ENCODE measurements around the gene ANO7. TPM values are rescaled to one million over a fixed set of nuclear protein-coding genes. Genes with fewer than 3 reads are reported as not detected.

Gene ANO7
- total RNA-seq, 1 experiment from 2014 or later: 0.84 TPM

GRCh38 chr2:241154915-241155314, 33.6 kb upstream of the ANO7 start:
- POLR2A ChIA-PET: no interaction called here
- H4K20me1 ChIP-seq (ENCODE audit: insufficient read depth): no peaks in the 10 kb centered on the region
- no peaks in the 10 kb centered on the region for H3K9me3 ChIP-seq (ENCODE audit: control insufficient read depth in 1 of 2, insufficient read depth in 1 of 2, low read depth in 1 of 2, low read length in 2 of 2)
- H2AFZ ChIP-seq (ENCODE audit: low read depth, low read length, poor library complexity, severe bottlenecking): no peak overlapping the region
- H3K36me3 ChIP-seq (ENCODE audit: control insufficient read depth in 1 of 2, insufficient read depth in 2 of 2, low read length in 2 of 2): peaks cover 0 to 8% of the 10 kb centered on the region in 2 experiments; a peak in 2 of 4 replicates
- peaks cover 6 to 8% of the 10 kb centered on the region in 2 experiments; a peak in 2 of 4 replicates for H3K4me1 ChIP-seq (ENCODE audit: control insufficient read depth in 1 of 2, insufficient read depth in 2 of 2, low read length in 2 of 2)
- H3K79me2 ChIP-seq (ENCODE audit: insufficient read depth, low read length): peaks cover 8% of the 10 kb centered on the region; the same call in 1 of the 2 replicates
- DNase-seq (ENCODE audit: low read depth, low spot score) (no peak), ATAC-seq (no peak)
- no peaks in the 10 kb centered on the region for H3K27me3 ChIP-seq (ENCODE audit: insufficient read depth, low read length)
- no TSS peak for BruUV-seq (replicated peaks)
- intact Hi-C loops (cut with micrococcal nuclease): no loop called here
- CTCF ChIA-PET: no interaction called here
- no peak overlapping the region for H3K9ac ChIP-seq (ENCODE audit: low read length)
- H3K9me2 ChIP-seq (ENCODE audit: insufficient read depth): no peaks in the 10 kb centered on the region
- no peak overlapping the region for H3K27ac ChIP-seq (ENCODE audit: low read depth, low read length)
- RAD21 ChIA-PET (ENCODE audit: low non-redundant PET in 1 of 2, low total read pairs in 2 of 2, uncharacterized antibody in 2 of 2, unreplicated experiment in 2 of 2): no interaction called here
- H3K4me3 ChIP-seq (replicated peaks in 1 of 2; ENCODE audit: low read depth in 1 of 2, low read length in 2 of 2): no peak overlapping the region
- TF ChIP-seq TCF7L2 (IDR thresholded peaks at IDR 0.05; ENCODE audit: borderline replicate concordance, extremely low read depth, insufficient read depth, insufficient read length): no peak
- TF ChIP-seq ZNF274 (IDR thresholded peaks at IDR 0.05; ENCODE audit: low read depth, low read length): no peak
- no peak for TF ChIP-seq SRF (IDR thresholded peaks at IDR 0.05; ENCODE audit: low read depth)
- no peak for TF ChIP-seq REST (IDR thresholded peaks at IDR 0.05; ENCODE audit: low read depth)
- no peak for TF ChIP-seq CTCF (IDR thresholded peaks at IDR 0.05 in 2 of 3, conservative IDR thresholded peaks at IDR 0.05 in 1 of 3; ENCODE audit: borderline replicate concordance in 1 of 3, insufficient read depth in 1 of 3, low read depth in 2 of 3, low read length in 2 of 3)
- TF ChIP-seq FOSL1 (IDR thresholded peaks at IDR 0.05; ENCODE audit: low read depth): no peak
- no peak for TF ChIP-seq SIN3A (IDR thresholded peaks at IDR 0.05; ENCODE audit: low read depth)
- TF ChIP-seq ZFX (IDR thresholded peaks at IDR 0.05): no peak
- TF ChIP-seq CEBPB (IDR thresholded peaks at IDR 0.05; ENCODE audit: low read depth): no peak
- TF ChIP-seq POLR2AphosphoS5 (IDR thresholded peaks at IDR 0.05; ENCODE audit: low read depth, low read length): no peak
- TF ChIP-seq SP1 (IDR thresholded peaks at IDR 0.05; ENCODE audit: low read depth): no peak
- TF ChIP-seq MAX (IDR thresholded peaks at IDR 0.05): no peak
- TF ChIP-seq JUND (IDR thresholded peaks at IDR 0.05): no peak
- no peak for TF ChIP-seq EGR1 (IDR thresholded peaks at IDR 0.05; ENCODE audit: low read depth)
- no peak for TF ChIP-seq POLR2A (IDR thresholded peaks at IDR 0.05; ENCODE audit: borderline replicate concordance, extremely low read depth, insufficient read depth, insufficient read length)
- TF ChIP-seq EZH2 (IDR thresholded peaks at IDR 0.05): no peak
- no peak for TF ChIP-seq ATF3 (IDR thresholded peaks at IDR 0.05)
- no peak for TF ChIP-seq EZH2phosphoT487 (IDR thresholded peaks at IDR 0.05; ENCODE audit: borderline replicate concordance)
- TF ChIP-seq ELF1 (IDR thresholded peaks at IDR 0.05; ENCODE audit: borderline replicate concordance, low read depth): no peak
- H3K4me2 ChIP-seq (ENCODE audit: low read length): no peak overlapping the region
